WTC11 (cell line): ENCODE data around the gene FRYL. TPM values are rescaled to one million over a fixed set of nuclear protein-coding genes. Genes with fewer than 3 reads are reported as not detected.

Experiments used
- ATAC-seq: fragments of 200-7000 bp; cut with Tn5 transposase; 2 replicates; pipeline ENCODE4 v1.10.0; 2021; ENCODE audit warnings: mild to moderate bottlenecking, moderate library complexity
- CTCF ChIA-PET: fragments of 300-600 bp; sonication (Branson Sonifier 250); formaldehyde crosslinking; loops from one replicate; lab custom pipeline; 2021; ENCODE audit warnings: antibody characterized with exemption; lab: Charles Lee
- POLR2A ChIA-PET: fragments of 350-600 bp; sonication (Branson Sonifier 250); formaldehyde crosslinking; loops from one replicate; lab custom pipeline; 2021; ENCODE audit warnings: antibody characterized with exemption; lab: Charles Lee
- DNase-seq: peaks from one replicate; pipeline ENCODE4 v3.0.0; 2021; ENCODE audit warnings: low spot score
- H3K27ac Mint-ChIP-seq: 2 replicates; pipeline ENCODE4 v1.8.0; 2021; ENCODE audit warnings: mixed read lengths
- H3K27me3 Mint-ChIP-seq: 2 replicates; pipeline ENCODE4 v1.8.0; 2021; ENCODE audit warnings: low read depth, mild to moderate bottlenecking, moderate library complexity, mixed read lengths
- H3K36me3 Mint-ChIP-seq: 2 replicates; pipeline ENCODE4 v1.8.0; 2021; ENCODE audit warnings: mixed read lengths
- H3K4me1 Mint-ChIP-seq: 2 replicates; pipeline ENCODE4 v1.8.0; 2022; ENCODE audit warnings: mixed read lengths
- H3K4me3 Mint-ChIP-seq: 2 replicates; pipeline ENCODE4 v1.8.0; 2021; ENCODE audit warnings: mild to moderate bottlenecking, moderate library complexity, mixed read lengths
- H3K9me3 Mint-ChIP-seq: 2 replicates; pipeline ENCODE4 v1.8.0; 2021; ENCODE audit warnings: mixed read lengths
- CBFB ChIP-seq: sonication (generic); formaldehyde crosslinking; IDR thresholded peaks from 2 replicates; pipeline ENCODE4 v1.8.1; 2022; ENCODE audit warnings: mild to moderate bottlenecking, low read depth, missing genetic modification reagents
- CREB1 ChIP-seq: sonication (generic); formaldehyde crosslinking; IDR thresholded peaks from 2 replicates; pipeline ENCODE4 v1.8.0; 2023; ENCODE audit warnings: mild to moderate bottlenecking, missing genetic modification reagents
- CREM ChIP-seq: sonication (generic); formaldehyde crosslinking; IDR thresholded peaks from 2 replicates; pipeline ENCODE4 v1.8.1; 2022; ENCODE audit warnings: mild to moderate bottlenecking, missing genetic modification reagents, moderate library complexity
- EMX1 ChIP-seq: fragments of 250-450 bp; sonication (Bioruptor Pico); IDR thresholded peaks from 2 replicates; pipeline ENCODE4 v1.8.0; 2021; ENCODE audit warnings: mild to moderate bottlenecking
- FOXK1 ChIP-seq: sonication (generic); formaldehyde crosslinking; IDR thresholded peaks from 2 replicates; pipeline ENCODE4 v1.8.0; 2022; ENCODE audit warnings: mild to moderate bottlenecking, moderate library complexity, missing genetic modification reagents
- FOXP1 ChIP-seq: sonication (generic); formaldehyde crosslinking; IDR thresholded peaks from 2 replicates; pipeline ENCODE4 v1.8.0; 2022; ENCODE audit warnings: missing genetic modification reagents, mild to moderate bottlenecking, moderate library complexity, borderline replicate concordance
- JAZF1 ChIP-seq: fragments of 250-450 bp; sonication (Bioruptor Pico); IDR thresholded peaks from 2 replicates; pipeline ENCODE4 v1.9.0; 2021; ENCODE audit warnings: moderate library complexity, mild to moderate bottlenecking, inconsistent platforms
- KAT7 ChIP-seq: sonication (generic); formaldehyde crosslinking; IDR thresholded peaks from 2 replicates; pipeline ENCODE4 v1.8.1; 2023; ENCODE audit warnings: missing genetic modification reagents, mild to moderate bottlenecking, borderline replicate concordance
- NFE2L1 ChIP-seq: sonication (generic); formaldehyde crosslinking; IDR thresholded peaks from 2 replicates; pipeline ENCODE4 v1.8.1; 2023; ENCODE audit warnings: missing genetic modification reagents
- RORB ChIP-seq: fragments of 250-450 bp; sonication (Bioruptor Pico); IDR thresholded peaks from 2 replicates; pipeline ENCODE4 v1.9.0; 2021; ENCODE audit warnings: mild to moderate bottlenecking
- TEAD1 ChIP-seq: sonication (generic); formaldehyde crosslinking; IDR thresholded peaks from 2 replicates; pipeline ENCODE4 v1.8.0; 2022; ENCODE audit warnings: mild to moderate bottlenecking, missing genetic modification reagents
- ZNF219 ChIP-seq: sonication (generic); formaldehyde crosslinking; IDR thresholded peaks from 2 replicates; pipeline ENCODE4 v1.8.0; 2023; ENCODE audit warnings: missing genetic modification reagents, mild to moderate bottlenecking, borderline replicate concordance
- ZNF232 ChIP-seq: sonication (generic); formaldehyde crosslinking; IDR thresholded peaks from 2 replicates; pipeline ENCODE4 v1.8.0; 2022; ENCODE audit warnings: mild to moderate bottlenecking, missing genetic modification reagents
- ZNF416 ChIP-seq: fragments of 250-450 bp; sonication (Bioruptor Pico); IDR thresholded peaks from 2 replicates; pipeline ENCODE4 v1.9.0; 2021; ENCODE audit warnings: mild to moderate bottlenecking, inconsistent platforms
- total RNA-seq: library from RNA; stranded (reverse); gene quantifications from 3 replicates; pipeline ENCODE4 v1.2.3, GENCODE V29; 2021
- TF ChIP-seq, protein P1 (sequence below): sonication (generic); formaldehyde crosslinking; IDR thresholded peaks from 2 replicates; pipeline ENCODE4 v1.8.1; 2022; ENCODE audit warnings: low read depth, mild to moderate bottlenecking, moderate library complexity, missing genetic modification reagents, borderline replicate concordance
- TF ChIP-seq, protein P2 (sequence below): sonication (generic); formaldehyde crosslinking; IDR thresholded peaks from 2 replicates; pipeline ENCODE4 v1.8.0; 2023; ENCODE audit warnings: missing genetic modification reagents, mild to moderate bottlenecking, borderline replicate concordance
- TF ChIP-seq, protein P3 (sequence below): fragments of 250-450 bp; sonication (Bioruptor Pico); IDR thresholded peaks from 2 replicates; pipeline ENCODE4 v1.9.0; 2021; ENCODE audit warnings: mild to moderate bottlenecking
- TF ChIP-seq, protein P4 (sequence below): fragments of 250-450 bp; sonication (Bioruptor Pico); IDR thresholded peaks from 2 replicates; pipeline ENCODE4 v2.1.2; 2022; ENCODE audit warnings: mild to moderate bottlenecking, moderate library complexity
- TF ChIP-seq, protein P5 (sequence below): sonication (generic); formaldehyde crosslinking; conservative IDR thresholded peaks from 2 replicates; pipeline ENCODE4 v1.8.1; 2023; ENCODE audit warnings: mild to moderate bottlenecking, low read depth, missing genetic modification reagents, moderate library complexity

The FRYL gene
- total RNA-seq, 1 experiment from 2014 or later: 38.7 TPM

DNA sequence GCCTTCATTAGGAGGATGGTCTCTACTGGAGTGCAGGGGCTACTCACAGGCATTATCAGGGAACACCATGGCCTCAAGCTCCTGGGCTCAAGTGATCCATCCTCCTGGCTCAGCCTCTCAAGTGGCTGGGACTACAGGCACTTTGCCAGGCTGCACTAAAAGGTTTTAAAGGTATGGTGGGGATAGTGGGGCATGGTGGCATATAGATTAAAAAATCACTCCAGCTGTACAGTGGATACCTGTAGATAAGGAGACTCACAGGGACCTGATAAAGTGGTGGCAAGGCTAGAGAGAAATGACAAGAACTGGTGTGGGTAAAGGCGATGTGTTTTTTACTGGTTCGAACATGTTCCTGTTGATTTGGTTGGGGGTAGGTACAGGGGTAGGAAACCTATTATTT is 284.1 kb downstream of the FRYL start:
- peaks cover 7% of the 10 kb centered on the region for H3K36me3 Mint-ChIP-seq
- TF ChIP-seq CREB1 (CRISPR knock-in tag): no peak
- TF ChIP-seq, protein P1, sequence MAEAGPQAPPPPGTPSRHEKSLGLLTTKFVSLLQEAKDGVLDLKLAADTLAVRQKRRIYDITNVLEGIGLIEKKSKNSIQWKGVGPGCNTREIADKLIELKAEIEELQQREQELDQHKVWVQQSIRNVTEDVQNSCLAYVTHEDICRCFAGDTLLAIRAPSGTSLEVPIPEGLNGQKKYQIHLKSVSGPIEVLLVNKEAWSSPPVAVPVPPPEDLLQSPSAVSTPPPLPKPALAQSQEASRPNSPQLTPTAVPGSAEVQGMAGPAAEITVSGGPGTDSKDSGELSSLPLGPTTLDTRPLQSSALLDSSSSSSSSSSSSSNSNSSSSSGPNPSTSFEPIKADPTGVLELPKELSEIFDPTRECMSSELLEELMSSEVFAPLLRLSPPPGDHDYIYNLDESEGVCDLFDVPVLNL (CRISPR knock-in tag): no peak
- TF ChIP-seq, protein P2, sequence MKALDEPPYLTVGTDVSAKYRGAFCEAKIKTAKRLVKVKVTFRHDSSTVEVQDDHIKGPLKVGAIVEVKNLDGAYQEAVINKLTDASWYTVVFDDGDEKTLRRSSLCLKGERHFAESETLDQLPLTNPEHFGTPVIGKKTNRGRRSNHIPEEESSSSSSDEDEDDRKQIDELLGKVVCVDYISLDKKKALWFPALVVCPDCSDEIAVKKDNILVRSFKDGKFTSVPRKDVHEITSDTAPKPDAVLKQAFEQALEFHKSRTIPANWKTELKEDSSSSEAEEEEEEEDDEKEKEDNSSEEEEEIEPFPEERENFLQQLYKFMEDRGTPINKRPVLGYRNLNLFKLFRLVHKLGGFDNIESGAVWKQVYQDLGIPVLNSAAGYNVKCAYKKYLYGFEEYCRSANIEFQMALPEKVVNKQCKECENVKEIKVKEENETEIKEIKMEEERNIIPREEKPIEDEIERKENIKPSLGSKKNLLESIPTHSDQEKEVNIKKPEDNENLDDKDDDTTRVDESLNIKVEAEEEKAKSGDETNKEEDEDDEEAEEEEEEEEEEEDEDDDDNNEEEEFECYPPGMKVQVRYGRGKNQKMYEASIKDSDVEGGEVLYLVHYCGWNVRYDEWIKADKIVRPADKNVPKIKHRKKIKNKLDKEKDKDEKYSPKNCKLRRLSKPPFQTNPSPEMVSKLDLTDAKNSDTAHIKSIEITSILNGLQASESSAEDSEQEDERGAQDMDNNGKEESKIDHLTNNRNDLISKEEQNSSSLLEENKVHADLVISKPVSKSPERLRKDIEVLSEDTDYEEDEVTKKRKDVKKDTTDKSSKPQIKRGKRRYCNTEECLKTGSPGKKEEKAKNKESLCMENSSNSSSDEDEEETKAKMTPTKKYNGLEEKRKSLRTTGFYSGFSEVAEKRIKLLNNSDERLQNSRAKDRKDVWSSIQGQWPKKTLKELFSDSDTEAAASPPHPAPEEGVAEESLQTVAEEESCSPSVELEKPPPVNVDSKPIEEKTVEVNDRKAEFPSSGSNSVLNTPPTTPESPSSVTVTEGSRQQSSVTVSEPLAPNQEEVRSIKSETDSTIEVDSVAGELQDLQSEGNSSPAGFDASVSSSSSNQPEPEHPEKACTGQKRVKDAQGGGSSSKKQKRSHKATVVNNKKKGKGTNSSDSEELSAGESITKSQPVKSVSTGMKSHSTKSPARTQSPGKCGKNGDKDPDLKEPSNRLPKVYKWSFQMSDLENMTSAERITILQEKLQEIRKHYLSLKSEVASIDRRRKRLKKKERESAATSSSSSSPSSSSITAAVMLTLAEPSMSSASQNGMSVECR (CRISPR knock-in tag): no peak
- TF ChIP-seq FOXK1 (CRISPR knock-in tag): no peak
- TF ChIP-seq RORB: no peak
- no peak for TF ChIP-seq JAZF1
- TF ChIP-seq, protein P3, sequence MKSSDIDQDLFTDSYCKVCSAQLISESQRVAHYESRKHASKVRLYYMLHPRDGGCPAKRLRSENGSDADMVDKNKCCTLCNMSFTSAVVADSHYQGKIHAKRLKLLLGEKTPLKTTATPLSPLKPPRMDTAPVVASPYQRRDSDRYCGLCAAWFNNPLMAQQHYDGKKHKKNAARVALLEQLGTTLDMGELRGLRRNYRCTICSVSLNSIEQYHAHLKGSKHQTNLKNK (CRISPR knock-in tag): no peak
- TF ChIP-seq ZNF232 (CRISPR knock-in tag): no peak
- no peak for TF ChIP-seq ZNF219 (CRISPR knock-in tag)
- TF ChIP-seq, protein P4, sequence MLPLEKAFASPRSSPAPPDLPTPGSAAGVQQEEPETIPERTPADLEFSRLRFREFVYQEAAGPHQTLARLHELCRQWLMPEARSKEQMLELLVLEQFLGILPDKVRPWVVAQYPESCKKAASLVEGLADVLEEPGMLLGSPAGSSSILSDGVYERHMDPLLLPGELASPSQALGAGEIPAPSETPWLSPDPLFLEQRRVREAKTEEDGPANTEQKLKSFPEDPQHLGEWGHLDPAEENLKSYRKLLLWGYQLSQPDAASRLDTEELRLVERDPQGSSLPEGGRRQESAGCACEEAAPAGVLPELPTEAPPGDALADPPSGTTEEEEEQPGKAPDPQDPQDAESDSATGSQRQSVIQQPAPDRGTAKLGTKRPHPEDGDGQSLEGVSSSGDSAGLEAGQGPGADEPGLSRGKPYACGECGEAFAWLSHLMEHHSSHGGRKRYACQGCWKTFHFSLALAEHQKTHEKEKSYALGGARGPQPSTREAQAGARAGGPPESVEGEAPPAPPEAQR (CRISPR knock-in tag): no peak
- TF ChIP-seq TEAD1 (CRISPR knock-in tag): no peak
- TF ChIP-seq CREM (CRISPR knock-in tag): no peak
- no peak for TF ChIP-seq EMX1
- no peak for TF ChIP-seq NFE2L1 (CRISPR knock-in tag)
- no peak for TF ChIP-seq KAT7
- TF ChIP-seq ZNF416 (CRISPR knock-in tag): no peak
- TF ChIP-seq CBFB: no peak
- TF ChIP-seq, protein P5, sequence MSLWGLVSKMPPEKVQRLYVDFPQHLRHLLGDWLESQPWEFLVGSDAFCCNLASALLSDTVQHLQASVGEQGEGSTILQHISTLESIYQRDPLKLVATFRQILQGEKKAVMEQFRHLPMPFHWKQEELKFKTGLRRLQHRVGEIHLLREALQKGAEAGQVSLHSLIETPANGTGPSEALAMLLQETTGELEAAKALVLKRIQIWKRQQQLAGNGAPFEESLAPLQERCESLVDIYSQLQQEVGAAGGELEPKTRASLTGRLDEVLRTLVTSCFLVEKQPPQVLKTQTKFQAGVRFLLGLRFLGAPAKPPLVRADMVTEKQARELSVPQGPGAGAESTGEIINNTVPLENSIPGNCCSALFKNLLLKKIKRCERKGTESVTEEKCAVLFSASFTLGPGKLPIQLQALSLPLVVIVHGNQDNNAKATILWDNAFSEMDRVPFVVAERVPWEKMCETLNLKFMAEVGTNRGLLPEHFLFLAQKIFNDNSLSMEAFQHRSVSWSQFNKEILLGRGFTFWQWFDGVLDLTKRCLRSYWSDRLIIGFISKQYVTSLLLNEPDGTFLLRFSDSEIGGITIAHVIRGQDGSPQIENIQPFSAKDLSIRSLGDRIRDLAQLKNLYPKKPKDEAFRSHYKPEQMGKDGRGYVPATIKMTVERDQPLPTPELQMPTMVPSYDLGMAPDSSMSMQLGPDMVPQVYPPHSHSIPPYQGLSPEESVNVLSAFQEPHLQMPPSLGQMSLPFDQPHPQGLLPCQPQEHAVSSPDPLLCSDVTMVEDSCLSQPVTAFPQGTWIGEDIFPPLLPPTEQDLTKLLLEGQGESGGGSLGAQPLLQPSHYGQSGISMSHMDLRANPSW: no peak
- TF ChIP-seq FOXP1 (CRISPR knock-in tag): no peak
- peaks cover 12% of the 10 kb centered on the region for H3K4me1 Mint-ChIP-seq
- no peak for ATAC-seq
- no peak overlapping the region for H3K27ac Mint-ChIP-seq
- ChIA-PET CTCF (no interaction called here), POLR2A (no interaction called here)
- no peaks in the 10 kb centered on the region for H3K9me3 Mint-ChIP-seq
- H3K4me3 Mint-ChIP-seq: no peak overlapping the region
- no peak for DNase-seq
- H3K27me3 Mint-ChIP-seq: peaks cover 18% of the 10 kb centered on the region
